Jurkat, Clone E6-1 (cell line): ENCODE results near the gene ZFYVE28.

ENCODE experiments used
- DNase-seq: peaks from one replicate; pipeline ENCODE4 v3.0.0-alpha.2; 2011; ENCODE audit warnings: low read depth, low spot score
- H3K4me3 ChIP-seq: 2 replicates; pipeline ENCODE4 v1.5.1; 2011; ENCODE audit warnings: mild to moderate bottlenecking, low read length, control low read depth, moderate library complexity

The ZFYVE28 gene

GRCh38 chr4:2330091-2331042, 88.1 kb downstream of the ZFYVE28 start:
- DNase-seq: no peak
- no peak overlapping the region for H3K4me3 ChIP-seq

GRCh38 chr4:2327579-2327978, 90.9 kb downstream of the ZFYVE28 start:
- no peak overlapping the region for H3K4me3 ChIP-seq
- no peak for DNase-seq

DNA sequence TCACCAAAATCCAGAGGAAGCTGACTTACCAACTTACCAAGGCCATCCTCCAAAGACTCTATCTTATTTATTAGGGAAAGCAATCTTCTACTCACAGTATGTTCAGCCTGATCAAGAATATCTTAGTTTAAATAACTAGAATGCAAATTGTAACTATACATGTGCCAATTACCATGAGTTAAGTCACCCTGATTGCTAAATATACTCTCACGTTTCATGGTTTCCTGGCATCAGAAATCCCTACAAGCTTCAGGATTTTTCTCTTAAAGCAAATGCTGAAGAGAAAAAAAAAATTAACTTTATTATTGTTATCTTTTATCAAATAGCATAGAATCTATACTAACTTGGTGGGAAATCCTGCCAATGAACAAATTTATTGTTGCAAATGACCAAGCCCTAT, 93.6 kb downstream of the ZFYVE28 start:
- H3K4me3 ChIP-seq: no peak overlapping the region
- DNase-seq: no peak

- no peak for DNase-seq
- no peak overlapping the region for H3K4me3 ChIP-seq
Measured at GRCh38 chr4:2322841-2323240, 95.6 kb downstream of the ZFYVE28 start.

DNA sequence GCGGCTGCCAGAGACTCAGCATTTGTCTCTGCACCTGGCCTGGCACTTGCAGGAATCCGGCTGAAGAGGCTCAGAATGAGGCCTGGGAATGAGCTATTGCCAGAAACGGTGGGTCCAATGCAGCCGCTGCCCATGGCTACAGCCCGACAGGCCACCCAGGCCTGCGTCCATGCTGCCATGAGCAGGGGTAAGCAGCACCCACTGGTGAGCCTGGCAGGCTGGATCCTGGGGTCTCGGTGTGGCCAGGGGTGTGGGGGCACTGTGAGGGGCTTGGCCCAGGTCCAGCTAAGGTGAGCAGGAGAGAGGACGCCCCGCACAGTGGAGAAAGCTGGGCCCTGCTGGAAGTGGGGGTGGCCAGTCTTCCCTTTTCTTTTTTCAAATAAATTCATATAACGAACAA, 96.2 kb downstream of the ZFYVE28 start:
- H3K4me3 ChIP-seq: no peak overlapping the region

GRCh38 chr4:2321279-2322196, 96.9 kb downstream of the ZFYVE28 start:
- no peak for DNase-seq
- H3K4me3 ChIP-seq: no peak overlapping the region

More for the DNA sequence above, 96.2 kb downstream of the ZFYVE28 start:
- DNase-seq: no peak

- no peak overlapping the region for H3K4me3 ChIP-seq
- DNase-seq: no peak
Measured at GRCh38 chr4:2320746-2321145, 97.7 kb downstream of the ZFYVE28 start.

- H3K4me3 ChIP-seq: no peak overlapping the region
- DNase-seq: no peak
Measured at GRCh38 chr4:2320152-2320551, 98.3 kb downstream of the ZFYVE28 start.

GRCh38 chr4:2318885-2319284, 99.6 kb downstream of the ZFYVE28 start:
- no peak for DNase-seq
- H3K4me3 ChIP-seq: no peak overlapping the region

- no peak overlapping the region for H3K4me3 ChIP-seq
- DNase-seq: no peak
Measured at GRCh38 chr4:2318476-2318875, 100.0 kb downstream of the ZFYVE28 start.

GRCh38 chr4:2313366-2313765, 105.1 kb downstream of the ZFYVE28 start:
- no peak for DNase-seq

DNA sequence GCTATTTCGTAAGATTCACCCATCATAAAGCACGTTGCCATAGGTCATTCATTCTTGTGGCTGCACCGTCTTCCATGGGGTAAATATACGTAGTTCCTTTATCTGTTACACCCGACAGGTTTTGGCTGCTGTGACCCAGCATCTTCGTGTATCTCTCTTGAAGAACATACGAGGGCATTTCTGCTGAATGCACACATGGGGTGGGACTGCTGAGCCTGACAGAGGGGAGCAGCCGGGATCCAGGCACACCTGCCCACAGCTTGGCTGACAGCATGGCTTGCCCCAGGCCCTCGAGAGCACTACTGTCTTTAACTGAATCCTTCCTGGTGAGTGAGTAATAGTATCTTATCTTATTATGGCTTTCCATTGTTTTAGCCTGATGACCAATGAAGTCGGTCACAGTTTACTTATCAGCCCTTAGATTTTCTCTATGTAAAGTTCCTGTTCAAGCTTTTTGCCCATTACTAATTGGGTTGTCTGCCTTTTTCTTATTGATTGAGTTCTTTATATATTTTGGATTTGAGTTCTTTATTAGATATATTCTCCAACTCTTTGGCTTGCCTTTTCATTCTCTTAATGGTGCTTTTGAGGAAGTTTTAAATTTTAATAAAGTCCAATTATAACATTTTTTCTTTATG, 111.6 kb downstream of the ZFYVE28 start:
- H3K4me3 ChIP-seq: no peak overlapping the region
- no peak for DNase-seq

More at GRCh38 chr4:2313366-2313765, 105.1 kb downstream of the ZFYVE28 start:
- H3K4me3 ChIP-seq: no peak overlapping the region

- DNase-seq: no peak
- no peak overlapping the region for H3K4me3 ChIP-seq
Measured at GRCh38 chr4:2305766-2306501, 112.5 kb downstream of the ZFYVE28 start.

GRCh38 chr4:2304877-2305561, 113.4 kb downstream of the ZFYVE28 start:
- DNase-seq: no peak
- H3K4me3 ChIP-seq: no peak overlapping the region

GRCh38 chr4:2304321-2304876, 114.0 kb downstream of the ZFYVE28 start:
- DNase-seq: no peak

GRCh38 chr4:2303686-2304320, 114.6 kb downstream of the ZFYVE28 start:
- H3K4me3 ChIP-seq: no peak overlapping the region
- DNase-seq: no peak

More at GRCh38 chr4:2304321-2304876, 114.0 kb downstream of the ZFYVE28 start:
- H3K4me3 ChIP-seq: no peak overlapping the region

GRCh38 chr4:2303121-2303685, 115.2 kb downstream of the ZFYVE28 start:
- DNase-seq: no peak
- H3K4me3 ChIP-seq: no peak overlapping the region
